NCI-H510A treated with DMSO at 0.1 percent for 48 hours (cell line): ENCODE results near the gene SIN3A.
A peak's percentile ranks its signal among the peaks of the same experiment; 100 is the strongest.
"Not testable (repeated sequence)": the region's sequence is repeated elsewhere in the genome, so short reads cannot be mapped to it uniquely, and the experiment has no call there.

Source experiments
- DNase-seq: peaks from one replicate; lab custom pipeline; 2025; lab: John Stamatoyannopoulos, UW

The SIN3A gene

GRCh38 chr15:75450307-75451201 is 936 bp downstream of the SIN3A start:
- peak; percentile 67 for DNase-seq

GRCh38 chr15:75449585-75450306 is 1.7 kb downstream of the SIN3A start:
- no peak for DNase-seq

GRCh38 chr15:75448171-75448570 is 3.3 kb downstream of the SIN3A start:
- DNase-seq, result not testable (repeated sequence)

- no peak for DNase-seq
These were observed 5.3 kb downstream of the SIN3A start for GRCh38 chr15:75446151-75446550.

GRCh38 chr15:75445324-75445723 is 6.2 kb downstream of the SIN3A start:
- DNase-seq, result not testable (repeated sequence)

- not testable (repeated sequence) for DNase-seq
These were observed 7.5 kb downstream of the SIN3A start for GRCh38 chr15:75443972-75444453.

- DNase-seq, result no peak
These were observed 13.8 kb downstream of the SIN3A start for GRCh38 chr15:75437721-75438120.

GRCh38 chr15:75436881-75437280 is 14.6 kb downstream of the SIN3A start:
- no peak for DNase-seq

GRCh38 chr15:75431682-75432081 is 19.8 kb downstream of the SIN3A start:
- DNase-seq, result no peak

GRCh38 chr15:75431270-75431669 is 20.2 kb downstream of the SIN3A start:
- no peak for DNase-seq

GRCh38 chr15:75430259-75430658 is 21.2 kb downstream of the SIN3A start:
- DNase-seq, result no peak

- DNase-seq, result no peak
These were observed 23.3 kb downstream of the SIN3A start for GRCh38 chr15:75428152-75428551.

GRCh38 chr15:75425966-75426500 is 25.5 kb downstream of the SIN3A start:
- DNase-seq, result no peak

GRCh38 chr15:75422554-75422953 is 28.9 kb downstream of the SIN3A start:
- DNase-seq, result no peak

GRCh38 chr15:75420698-75421097 is 30.8 kb downstream of the SIN3A start:
- DNase-seq, result no peak

GRCh38 chr15:75416584-75416983 is 34.9 kb downstream of the SIN3A start:
- no peak for DNase-seq

GRCh38 chr15:75410196-75410595 is 41.3 kb downstream of the SIN3A start:
- no peak for DNase-seq

- no peak for DNase-seq
These were observed 44.4 kb downstream of the SIN3A start for GRCh38 chr15:75407083-75407482.

GRCh38 chr15:75403892-75404291 is 47.6 kb downstream of the SIN3A start:
- no peak for DNase-seq

GRCh38 chr15:75397494-75397893 is 54.0 kb downstream of the SIN3A start:
- DNase-seq, result no peak

GRCh38 chr15:75389791-75390382 is 61.6 kb downstream of the SIN3A start:
- peak; percentile 37 for DNase-seq

GRCh38 chr15:75383986-75384385 is 67.5 kb downstream of the SIN3A start:
- DNase-seq, result peak; percentile 48
